ENCODE results near the gene NNAT. TPM values are rescaled to one million over a fixed set of nuclear protein-coding genes. Genes with fewer than 3 reads are reported as not detected.

The NNAT gene
- total and polyA plus RNA-seq, 4 donors, result 0.98 to 20.6 (median 8.2) TPM

DNA sequence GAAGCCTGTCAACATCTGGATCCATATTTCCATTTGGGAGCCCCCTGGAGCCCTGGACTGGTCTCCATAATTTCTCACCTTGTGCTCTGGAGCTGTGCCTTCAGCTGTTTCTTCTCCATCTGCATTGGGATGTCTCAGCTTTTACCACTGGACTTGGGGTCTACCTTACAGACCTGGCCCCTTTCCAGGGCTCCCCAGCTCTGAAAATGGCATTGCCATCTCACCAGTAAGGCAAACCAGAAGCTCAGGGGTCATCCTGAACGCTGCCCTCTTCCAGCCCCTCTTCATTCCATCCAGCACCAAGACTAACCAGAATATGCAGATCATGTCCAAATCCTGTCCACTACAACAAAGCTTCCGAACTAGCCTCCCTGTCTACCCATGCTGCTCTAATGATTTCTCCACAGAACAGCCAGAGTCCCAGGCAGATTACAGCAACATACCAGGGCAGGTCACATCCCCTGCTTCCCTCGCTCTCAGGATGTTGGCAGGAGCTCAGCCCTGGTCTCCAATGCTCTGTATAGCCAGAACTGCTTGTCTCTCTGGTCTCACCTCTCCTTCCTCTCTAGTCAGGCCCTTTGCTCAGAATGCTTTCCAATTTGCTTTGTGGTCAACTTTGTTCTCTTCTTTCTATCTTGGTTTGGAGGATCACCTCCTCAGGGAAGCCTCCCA, 17.7 kb upstream of the NNAT start:
- Histone ChIP-seq H3K4me1 (ENCODE audit: control insufficient read depth in 5 of 5, insufficient read depth in 5 of 5, low read length in 5 of 5) (no peaks in the 10 kb centered on the region), H3K9ac (ENCODE audit: insufficient read depth in 1 of 2, low read length in 2 of 2) (no peak overlapping the region), H3K27me3 (ENCODE audit: control insufficient read depth in 3 of 3, insufficient read depth in 3 of 3, low read length in 2 of 3) (no peaks in the 10 kb centered on the region), H3K27ac (ENCODE audit: low read depth in 1 of 2, low read length in 1 of 2) (no peak overlapping the region), H3K9me3 (ENCODE audit: control insufficient read depth in 4 of 4, insufficient read depth in 3 of 4, low read length in 3 of 4) (no peaks in the 10 kb centered on the region), H3K4me3 (no peak overlapping the region), H3K36me3 (ENCODE audit: control insufficient read depth in 4 of 4, insufficient read depth in 4 of 4, low read length in 4 of 4) (no peaks in the 10 kb centered on the region)
- ATAC-seq (ENCODE audit: insufficient read depth, low FRiP score), result no peak
- 90 to 98% methylated on average over 3 of the region's 3 CpGs for WGBS, 2 donors
- DNase-seq, result no peak
- TF ChIP-seq, protein P1, sequence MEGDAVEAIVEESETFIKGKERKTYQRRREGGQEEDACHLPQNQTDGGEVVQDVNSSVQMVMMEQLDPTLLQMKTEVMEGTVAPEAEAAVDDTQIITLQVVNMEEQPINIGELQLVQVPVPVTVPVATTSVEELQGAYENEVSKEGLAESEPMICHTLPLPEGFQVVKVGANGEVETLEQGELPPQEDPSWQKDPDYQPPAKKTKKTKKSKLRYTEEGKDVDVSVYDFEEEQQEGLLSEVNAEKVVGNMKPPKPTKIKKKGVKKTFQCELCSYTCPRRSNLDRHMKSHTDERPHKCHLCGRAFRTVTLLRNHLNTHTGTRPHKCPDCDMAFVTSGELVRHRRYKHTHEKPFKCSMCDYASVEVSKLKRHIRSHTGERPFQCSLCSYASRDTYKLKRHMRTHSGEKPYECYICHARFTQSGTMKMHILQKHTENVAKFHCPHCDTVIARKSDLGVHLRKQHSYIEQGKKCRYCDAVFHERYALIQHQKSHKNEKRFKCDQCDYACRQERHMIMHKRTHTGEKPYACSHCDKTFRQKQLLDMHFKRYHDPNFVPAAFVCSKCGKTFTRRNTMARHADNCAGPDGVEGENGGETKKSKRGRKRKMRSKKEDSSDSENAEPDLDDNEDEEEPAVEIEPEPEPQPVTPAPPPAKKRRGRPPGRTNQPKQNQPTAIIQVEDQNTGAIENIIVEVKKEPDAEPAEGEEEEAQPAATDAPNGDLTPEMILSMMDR (IDR thresholded peaks at IDR 0.05; ENCODE audit: control extremely low read depth, extremely low read depth), result no peak

DNA sequence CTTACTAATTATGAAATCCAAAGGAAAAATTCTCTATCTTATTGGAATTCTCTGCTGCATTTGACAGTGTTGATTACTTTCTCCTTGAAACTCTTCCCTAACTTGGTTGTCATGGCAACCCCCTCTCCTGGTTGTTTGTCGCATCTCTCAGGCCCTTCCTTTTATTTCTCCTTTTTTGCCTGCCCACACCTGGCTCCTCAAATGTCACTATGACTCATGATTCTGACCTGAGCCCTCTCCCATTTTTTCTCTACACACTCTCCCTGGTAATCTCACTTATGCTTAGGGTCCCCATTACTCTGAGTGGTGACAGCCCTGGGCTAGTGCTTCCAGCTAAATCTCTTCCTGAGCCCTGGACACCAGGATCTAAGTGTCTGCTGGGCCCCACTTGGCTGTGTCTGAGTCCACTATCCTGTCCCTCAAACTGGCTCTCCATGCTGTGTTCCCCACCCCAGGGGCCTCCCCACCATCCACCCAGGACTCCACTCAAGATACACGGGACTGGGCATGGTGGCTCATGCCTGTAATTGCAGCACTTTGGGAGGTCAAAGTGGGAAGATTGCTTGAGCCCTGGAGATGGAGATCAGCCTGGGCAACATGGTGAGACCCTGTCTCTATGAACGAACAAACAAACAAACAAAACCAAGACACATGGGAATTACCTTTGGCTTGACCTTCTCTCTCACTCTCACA, 16.5 kb upstream of the NNAT start:
- DNase-seq (peak in 1 of 3 donors; percentile 10), ATAC-seq (ENCODE audit: insufficient read depth, low FRiP score) (no peak)
- H3K27ac ChIP-seq (ENCODE audit: low read depth in 1 of 2, low read length in 1 of 2), result no peak overlapping the region
- H3K4me1 ChIP-seq (ENCODE audit: control insufficient read depth in 5 of 5, insufficient read depth in 5 of 5, low read length in 5 of 5), result no peaks in the 10 kb centered on the region
- H3K36me3 ChIP-seq (ENCODE audit: control insufficient read depth in 4 of 4, insufficient read depth in 4 of 4, low read length in 4 of 4), result peaks cover 0 to 6% (median 2%) of the 10 kb centered on the region in 4 donors
- H3K27me3 ChIP-seq (ENCODE audit: control insufficient read depth in 3 of 3, insufficient read depth in 3 of 3, low read length in 2 of 3), result no peaks in the 10 kb centered on the region
- TF ChIP-seq, protein P1 (IDR thresholded peaks at IDR 0.05; ENCODE audit: control extremely low read depth, extremely low read depth), result no peak
- no peak overlapping the region for H3K9ac ChIP-seq (ENCODE audit: insufficient read depth in 1 of 2, low read length in 2 of 2)
- WGBS, 2 donors, result 56 to 60% methylated on average over 3 of the region's 3 CpGs
- no peak overlapping the region for H3K4me3 ChIP-seq
- no peaks in the 10 kb centered on the region for H3K9me3 ChIP-seq (ENCODE audit: control insufficient read depth in 4 of 4, insufficient read depth in 3 of 4, low read length in 3 of 4)

DNA sequence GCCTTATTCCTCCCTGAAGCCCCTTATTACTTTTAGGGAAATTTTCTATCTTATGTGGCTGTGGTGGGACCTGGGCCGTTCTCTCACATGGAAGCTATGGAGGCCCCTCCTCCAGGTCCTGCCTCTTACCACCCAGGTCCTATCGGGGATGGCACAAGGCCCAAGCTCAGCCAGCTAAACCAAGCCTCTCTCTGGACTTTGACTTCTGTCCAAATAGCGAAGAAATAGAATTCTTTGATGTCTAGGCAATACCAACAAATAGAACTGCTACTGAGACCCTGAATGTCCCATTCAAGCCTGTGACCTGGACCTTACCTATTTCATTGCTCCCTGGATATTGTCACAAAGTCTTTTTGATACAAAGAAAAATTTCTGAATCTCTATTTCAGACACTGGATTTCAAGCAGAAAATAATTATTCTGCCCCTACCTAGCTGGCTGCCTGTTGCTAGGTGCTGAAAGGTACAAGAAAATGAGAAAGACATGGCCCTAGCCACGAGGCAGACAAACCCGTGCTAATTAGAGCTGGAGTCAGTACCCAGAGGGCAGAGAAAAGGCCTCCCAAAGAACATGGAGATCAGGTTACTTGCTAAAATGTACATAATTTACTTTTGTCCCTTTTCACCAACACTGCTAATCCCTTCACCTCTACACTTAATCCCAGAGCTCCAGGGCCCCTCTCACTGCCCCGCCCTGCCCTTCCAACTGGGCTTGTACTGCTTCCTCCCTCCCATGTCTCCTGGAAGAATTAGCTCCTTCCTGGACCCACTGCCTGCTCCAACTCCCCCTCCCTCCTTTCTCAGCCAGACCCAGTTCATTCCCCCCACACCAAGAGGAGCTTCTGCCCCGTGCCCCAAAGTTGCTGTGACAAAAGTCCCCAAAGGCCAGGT, 15.5 kb upstream of the NNAT start:
- whole genome bisulfite sequencing, 2 donors, result 86 to 91% methylated on average over 7 of the region's 7 CpGs
- TF ChIP-seq, protein P1 (IDR thresholded peaks at IDR 0.05; ENCODE audit: control extremely low read depth, extremely low read depth), result no peak
- no peaks in the 10 kb centered on the region for H3K27me3 ChIP-seq (ENCODE audit: control insufficient read depth in 3 of 3, insufficient read depth in 3 of 3, low read length in 2 of 3)

More for the DNA sequence above, 15.5 kb upstream of the NNAT start:
- H3K4me3 ChIP-seq, result no peak overlapping the region
- peaks cover 0 to 6% (median 2%) of the 10 kb centered on the region in 4 donors for H3K36me3 ChIP-seq (ENCODE audit: control insufficient read depth in 4 of 4, insufficient read depth in 4 of 4, low read length in 4 of 4)
- H3K4me1 ChIP-seq (ENCODE audit: control insufficient read depth in 5 of 5, insufficient read depth in 5 of 5, low read length in 5 of 5), result no peaks in the 10 kb centered on the region
- no peak overlapping the region for H3K27ac ChIP-seq (ENCODE audit: low read depth in 1 of 2, low read length in 1 of 2)
- no peaks in the 10 kb centered on the region for H3K9me3 ChIP-seq (ENCODE audit: control insufficient read depth in 4 of 4, insufficient read depth in 3 of 4, low read length in 3 of 4)
- ATAC-seq (ENCODE audit: insufficient read depth, low FRiP score) (no peak), DNase-seq (no peak)
- no peak overlapping the region for H3K9ac ChIP-seq (ENCODE audit: insufficient read depth in 1 of 2, low read length in 2 of 2)

Measured in lung (tissue), 12 donors.